HK-2 (cell line): Measurements from ENCODE around the gene ANP32E.

Experiments
- DNase-seq: peaks from one replicate; pipeline ENCODE4 v3.0.0-alpha.2; 2018; ENCODE audit not compliant: unreplicated experiment

Gene ANP32E

DNA sequence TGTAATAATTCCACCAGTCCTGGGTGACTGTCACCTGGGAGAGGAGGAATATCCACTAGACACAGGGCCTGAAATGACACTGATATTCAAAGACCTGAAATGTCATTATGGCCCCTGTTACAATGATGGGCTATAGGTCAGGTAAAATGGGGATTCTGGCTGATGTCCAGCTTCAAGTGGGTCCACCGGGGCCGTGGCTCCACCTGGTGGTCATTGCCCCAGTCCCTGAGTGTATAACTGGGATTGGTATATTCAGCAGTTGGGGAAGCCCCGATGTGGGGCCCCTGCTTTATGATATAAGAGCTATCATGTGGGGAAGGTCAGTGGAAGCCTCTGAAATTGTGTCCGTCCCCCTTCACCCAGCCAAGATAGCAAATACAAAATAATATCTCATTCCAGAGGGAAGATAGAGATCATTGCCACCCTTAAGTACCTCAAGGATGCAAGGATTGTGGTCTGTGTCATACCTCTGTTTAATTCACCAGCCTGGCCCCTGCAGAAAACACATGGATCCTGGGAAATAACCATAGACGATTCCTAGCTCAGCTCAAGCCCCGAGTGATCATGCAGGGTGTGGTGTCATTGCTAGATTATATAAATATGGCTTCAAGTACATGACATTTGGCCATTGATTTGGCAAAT is 66.8 kb downstream of the ANP32E start:
- peak; percentile 68 for DNase-seq
